Endothelial cell of umbilical vein (primary cell): ENCODE results near the gene CCNB1. TPM values are rescaled to one million over a fixed set of nuclear protein-coding genes. Genes with fewer than 3 reads are reported as not detected.

Source experiments
- BruUV-seq: library from RNA; stranded (reverse); fragments of 400-500 nt; replicated peaks from 2 replicates; lab custom pipeline; 2021; lab: Mats Ljungman, UMichigan
- CTCF ChIA-PET: fragments of 300-600, 350-600 bp; sonication (Branson Sonifier 250); formaldehyde crosslinking; loops from one replicate; lab custom pipeline; 2021; ENCODE audit warnings: antibody characterized with exemption, inconsistent platforms; lab: Charles Lee
- POLR2A ChIA-PET: fragments of 300-600, 350-600 bp; sonication (Branson Sonifier 250); formaldehyde crosslinking; loops from one replicate; lab custom pipeline; 2021; ENCODE audit warnings: antibody characterized with exemption, inconsistent platforms; lab: Charles Lee
- DNase-seq: peaks from one replicate; pipeline ENCODE4 v3.0.0-alpha.2; 2011; ENCODE audit warnings: low read depth, low spot score
- FAIRE-seq: peaks from 2 replicates; lab custom pipeline; 2011; peaks lifted over from hg19 to GRCh38; lab: Jason Lieb, UNC
- H2AFZ ChIP-seq: 2 replicates; pipeline ENCODE4 v1.6.0; 2012; ENCODE audit warnings: low read depth, low read length, control low read depth, inconsistent platforms
- H3K27ac ChIP-seq: 2 replicates; pipeline ENCODE4 v1.5.1; 2011; ENCODE audit warnings: low read depth, mild to moderate bottlenecking, control low read depth, low read length, moderate library complexity; ENCODE audit not compliant: insufficient read depth
- H3K27me3 ChIP-seq, 2 experiments: 2 replicates each; pipeline versions ENCODE4 v1.6.0 to v1.6.1; 2011; ENCODE audit warnings: low read length in 2 of 2, mixed read lengths in 1 of 2; ENCODE audit not compliant: control insufficient read depth in 2 of 2, insufficient read depth in 2 of 2
- H3K36me3 ChIP-seq, 2 experiments: 2 replicates in 1 of 2; 3 replicates in 1 of 2; pipeline ENCODE4 v1.5.1; 2011; ENCODE audit warnings: low read length in 2 of 2, mild to moderate bottlenecking in 1 of 2, moderate library complexity in 1 of 2; ENCODE audit not compliant: control insufficient read depth in 2 of 2, insufficient read depth in 2 of 2; ENCODE audit errors: extremely low read depth in 1 of 2
- H3K4me1 ChIP-seq: 3 replicates; pipeline ENCODE4 v1.5.1; 2011; ENCODE audit warnings: mild to moderate bottlenecking, low read length; ENCODE audit not compliant: control insufficient read depth, insufficient read depth; ENCODE audit errors: extremely low read depth
- H3K4me2 ChIP-seq: 2 replicates; pipeline ENCODE4 v1.6.1; 2011; ENCODE audit warnings: low read length, control low read depth, mixed read lengths; ENCODE audit not compliant: insufficient read depth
- H3K4me3 ChIP-seq, 3 experiments: fragments of 200-600 bp in 1 of 3; sonication (generic), shearing (Covaris generic) in 1 of 3; replicated peaks in 1 of 3; 2 replicates each; pipeline ENCODE4 v1.5.1; 2011 to 2016; ENCODE audit warnings: control low read depth in 3 of 3, low read length in 3 of 3, mild to moderate bottlenecking in 2 of 3, inconsistent platforms in 1 of 3, low read depth in 1 of 3, moderate library complexity in 1 of 3; ENCODE audit not compliant: insufficient read depth in 1 of 3
- H3K79me2 ChIP-seq: 2 replicates; pipeline ENCODE4 v1.6.0; 2012; ENCODE audit warnings: low read length, inconsistent platforms; ENCODE audit not compliant: control insufficient read depth, insufficient read depth
- H3K9ac ChIP-seq: replicated peaks from 2 replicates; pipeline ENCODE3; 2011; ENCODE audit warnings: low read length, control low read depth; ENCODE audit not compliant: insufficient read depth; ENCODE audit errors: extremely low read depth
- H3K9me1 ChIP-seq: replicated peaks from 3 replicates; pipeline ENCODE4 v1.6.0; 2011; ENCODE audit warnings: mild to moderate bottlenecking, low read length; ENCODE audit not compliant: control insufficient read depth, insufficient read depth; ENCODE audit errors: extremely low read depth
- H3K9me3 ChIP-seq: replicated peaks from 2 replicates; pipeline ENCODE4 v1.5.1; 2012; ENCODE audit warnings: low read length, inconsistent platforms; ENCODE audit not compliant: control insufficient read depth, insufficient read depth
- H4K20me1 ChIP-seq: replicated peaks from 2 replicates; pipeline ENCODE3; 2011; ENCODE audit warnings: mild to moderate bottlenecking, low read length; ENCODE audit not compliant: control insufficient read depth, insufficient read depth; ENCODE audit errors: extremely low read depth
- CTCF ChIP-seq, 2 donors: IDR thresholded peaks; 1 replicate in 1 of 2; 2 replicates in 1 of 2; pipeline ENCODE4 v1.5.1; 2011; ENCODE audit warnings: low read length in 2 of 2, mild to moderate bottlenecking in 2 of 2, moderate library complexity in 2 of 2, control low read depth in 1 of 2, inconsistent platforms in 1 of 2, low read depth in 1 of 2; ENCODE audit not compliant: insufficient read depth in 1 of 2; ENCODE audit errors: extremely low read depth in 1 of 2
- EZH2 ChIP-seq: IDR thresholded peaks from 2 replicates; pipeline ENCODE4 v1.6.1; 2012; ENCODE audit warnings: borderline replicate concordance, low read depth, mild to moderate bottlenecking, moderate library complexity, low read length, inconsistent platforms; ENCODE audit not compliant: severe bottlenecking
- FOS ChIP-seq: IDR thresholded peaks from 2 replicates; pipeline ENCODE4 v1.6.1; 2011; ENCODE audit warnings: mild to moderate bottlenecking, low read length, moderate library complexity, borderline replicate concordance; ENCODE audit not compliant: insufficient read depth
- GATA2 ChIP-seq: IDR thresholded peaks from 2 replicates; pipeline ENCODE4 v1.7.0; 2011; ENCODE audit warnings: low read depth, mild to moderate bottlenecking, moderate library complexity, mixed read lengths, low read length; ENCODE audit not compliant: insufficient read length, insufficient read depth
- JUN ChIP-seq: IDR thresholded peaks from 2 replicates; pipeline ENCODE4 v1.6.1; 2011; ENCODE audit warnings: borderline replicate concordance, low read depth; ENCODE audit not compliant: insufficient read length, insufficient read depth
- MAX ChIP-seq: IDR thresholded peaks from 2 replicates; pipeline ENCODE4 v1.6.1; 2011; ENCODE audit not compliant: insufficient read depth, insufficient read length
- MYC ChIP-seq: IDR thresholded peaks from one replicate; pipeline ENCODE4 v1.6.1; 2011; ENCODE audit warnings: mild to moderate bottlenecking, low read depth, low read length
- POLR2A ChIP-seq: IDR thresholded peaks from 2 replicates; pipeline ENCODE4 v1.6.1; 2012; ENCODE audit warnings: low read depth, mild to moderate bottlenecking, control low read depth, low read length
- POLR2AphosphoS5 ChIP-seq: IDR thresholded peaks from 2 replicates; pipeline ENCODE4 v1.6.1; 2012; ENCODE audit warnings: low read depth, mild to moderate bottlenecking, control low read depth, low read length, moderate library complexity; ENCODE audit not compliant: insufficient read depth
- dilution Hi-C: fragments of 300-500 bp; cut with MboI; formaldehyde crosslinking; loops from one replicate; pipeline ENCODE4 v1.15.0; 2019; ENCODE audit warnings: low sequenced_read_pairs; ENCODE audit not compliant: extremely low pct_ligation_motif_present
- intact Hi-C: fragments of 100-400 bp; cut with micrococcal nuclease; formaldehyde crosslinking; loops from one replicate; pipeline ENCODE4 v1.10.0; 2022
- polyA plus RNA-seq, 4 experiments: library from polyadenylated mRNA; depleted of rRNA in 3 of 4; stranded (reverse) in 3 of 4; unstranded in 1 of 4; fragments of >200 nt; gene quantifications; 2 replicates each; pipeline versions ENCODE4 v1.2.1 to v1.2.3, GENCODE V29; 2011 to 2012; ENCODE audit warnings: missing spikeins in 1 of 4
- total RNA-seq: library from RNA; stranded (reverse); gene quantifications from 2 replicates; pipeline ENCODE4 v1.2.3, GENCODE V29; 2021

CCNB1 gene
- total and polyA plus RNA-seq, 2 donors (not counting 3 experiments of a cell fraction or from before 2014, with no cell fraction given): 72.2 to 211 TPM

DNA sequence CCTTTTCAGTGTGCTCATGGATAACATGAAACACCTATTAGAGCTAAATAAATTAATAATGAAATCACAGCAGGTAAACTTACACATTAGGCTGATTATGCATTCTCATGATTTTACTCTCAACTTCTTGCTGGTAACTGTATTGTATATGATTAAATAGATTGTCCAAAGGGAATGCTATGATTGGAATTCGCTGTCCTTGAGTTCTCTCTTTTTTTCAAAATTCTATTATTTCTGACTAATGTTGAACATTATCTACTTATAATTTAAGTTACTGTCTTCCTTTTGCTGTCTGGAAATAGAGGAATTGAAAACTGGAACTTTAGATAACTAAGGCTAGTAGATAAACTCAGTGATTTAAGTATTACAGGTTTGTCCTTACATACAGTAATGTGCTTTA, 35.5 kb downstream of the CCNB1 start:
- Histone ChIP-seq H3K9me1 (no peaks in the 10 kb centered on the region), H3K9ac (no peak overlapping the region), H4K20me1 (no peaks in the 10 kb centered on the region), H3K4me1 (no peaks in the 10 kb centered on the region), H3K36me3 (no peaks in the 10 kb centered on the region), H3K27me3 (no peaks in the 10 kb centered on the region), H3K4me2 (no peak overlapping the region), H2AFZ (no peak overlapping the region), H3K79me2 (no peaks in the 10 kb centered on the region), H3K4me3 (no peak overlapping the region), H3K9me3 (no peaks in the 10 kb centered on the region), H3K27ac (no peak overlapping the region)
- CTCF ChIA-PET: no interaction called here
- BruUV-seq: no TSS peak
- TF ChIP-seq GATA2 (no peak), FOS (no peak)
- intact Hi-C loops: no loop called here
- no peak for DNase-seq
- dilution Hi-C loops: no loop called here
- POLR2A ChIA-PET: no interaction called here
- no peak for FAIRE-seq

- no peaks in the 10 kb centered on the region for H3K36me3 ChIP-seq
- H3K4me2 ChIP-seq: no peak overlapping the region
- no peak overlapping the region for H2AFZ ChIP-seq
- intact Hi-C loops: no loop called here
- no peak overlapping the region for H3K9ac ChIP-seq
- H3K27me3 ChIP-seq: no peaks in the 10 kb centered on the region
- H3K9me3 ChIP-seq: no peaks in the 10 kb centered on the region
- no peaks in the 10 kb centered on the region for H3K79me2 ChIP-seq
- no peaks in the 10 kb centered on the region for H3K9me1 ChIP-seq
- H3K27ac ChIP-seq: no peak overlapping the region
- dilution Hi-C loops: no loop called here
- DNase-seq (no peak), FAIRE-seq (no peak)
- H3K4me1 ChIP-seq: no peaks in the 10 kb centered on the region
- no TSS peak for BruUV-seq
- H4K20me1 ChIP-seq: no peaks in the 10 kb centered on the region
- CTCF ChIA-PET: no interaction called here
- POLR2A ChIA-PET: no interaction called here
- no peak overlapping the region for H3K4me3 ChIP-seq
- TF ChIP-seq POLR2AphosphoS5: no peak
- TF ChIP-seq POLR2A: no peak
- TF ChIP-seq JUN: no peak
- TF ChIP-seq FOS: no peak
- no peak for TF ChIP-seq EZH2
- TF ChIP-seq MYC: no peak
- TF ChIP-seq MAX: no peak
- no peak for TF ChIP-seq GATA2
- TF ChIP-seq CTCF (IDR thresholded peaks at IDR 0.05; ENCODE audit: extremely low read depth in 1 of 2, insufficient read depth in 1 of 2, low read depth in 1 of 2, low read length in 2 of 2): no peak
Observed at GRCh38 chr5:69206528-69207190, 39.7 kb downstream of the CCNB1 start.
